ENCODE results near the gene SLC44A4.
"Not testable (repeated sequence)": the region's sequence is repeated elsewhere in the genome, so short reads cannot be mapped to it uniquely, and the experiment has no call there.

The SLC44A4 gene

GRCh38 chr6:31830886-31831335 is 47.9 kb downstream of the SLC44A4 start:
- DNase-seq (ENCODE audit: low read depth in 3 of 3, low spot score in 1 of 3): no peak

- DNase-seq (ENCODE audit: low read depth in 3 of 3, low spot score in 1 of 3): no peak
These were observed 49.0 kb downstream of the SLC44A4 start for GRCh38 chr6:31829633-31830283.

DNA sequence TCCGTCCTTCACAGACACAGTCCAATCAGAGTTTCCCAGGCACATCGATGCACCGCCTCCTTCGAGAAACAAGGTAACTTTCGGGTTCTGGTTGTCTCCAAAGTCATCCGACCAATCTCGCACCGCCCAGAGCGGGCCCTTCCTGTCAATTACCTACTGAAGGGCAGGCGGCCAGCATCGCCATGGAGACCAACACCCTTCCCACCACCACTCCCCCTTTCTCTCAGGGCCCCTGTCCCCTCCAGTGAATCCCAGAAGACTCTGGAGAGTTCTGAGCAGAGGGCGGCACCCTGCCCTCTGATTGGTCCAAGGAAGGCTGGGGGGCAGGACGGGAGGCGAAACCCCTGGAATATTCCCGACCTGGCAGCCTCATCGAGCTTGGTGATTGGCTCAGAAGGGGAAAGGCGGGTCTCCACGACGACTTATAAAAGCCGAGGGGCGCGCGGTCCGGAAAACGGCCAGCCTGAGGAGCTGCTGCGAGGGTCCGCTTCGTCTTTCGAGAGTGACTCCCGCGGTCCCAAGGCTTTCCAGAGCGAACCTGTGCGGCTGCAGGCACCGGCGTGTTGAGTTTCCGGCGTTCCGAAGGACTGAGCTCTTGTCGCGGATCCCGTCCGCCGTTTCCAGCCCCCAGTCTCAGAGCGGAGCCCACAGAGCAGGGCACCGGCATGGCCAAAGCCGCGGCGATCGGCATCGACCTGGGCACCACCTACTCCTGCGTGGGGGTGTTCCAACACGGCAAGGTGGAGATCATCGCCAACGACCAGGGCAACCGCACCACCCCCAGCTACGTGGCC is 51.3 kb downstream of the SLC44A4 start, which contains the start of gene HSPA1B:
TSS of gene HSPA1B (plus strand) at position 453 of the 794 bp plus-strand sequence. CDS start at position 666, 213 bp downstream.
- DNase-seq (ENCODE audit: low read depth in 3 of 3, low spot score in 1 of 3): peak; percentile 66 to 78 (median 75)

DNA sequence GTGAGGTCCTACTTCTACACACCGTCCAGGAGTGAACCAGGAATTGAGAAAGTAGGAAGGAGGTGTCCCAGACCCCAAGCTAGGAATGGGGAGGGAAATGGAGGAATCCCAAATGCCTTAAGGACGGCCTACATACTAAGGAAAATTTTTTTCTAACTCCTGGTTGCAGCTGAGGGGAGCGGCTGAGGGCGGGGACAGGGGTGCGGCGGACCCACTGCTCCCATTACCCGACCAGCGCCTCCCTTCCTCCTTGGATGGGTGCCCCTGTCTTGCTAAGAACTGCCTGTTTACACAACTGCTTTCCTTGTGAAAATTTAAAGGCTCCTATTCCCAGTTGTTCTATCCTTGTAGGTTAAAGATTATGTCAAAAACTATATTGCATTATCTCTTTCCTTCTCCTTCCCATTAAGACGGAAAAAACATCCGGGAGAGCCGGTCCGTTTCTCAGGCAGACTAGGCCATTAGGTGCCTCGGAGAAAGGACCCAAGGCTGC is 52.0 kb downstream of the SLC44A4 start:
- no peak for DNase-seq (ENCODE audit: low read depth in 3 of 3, low spot score in 1 of 3)

- no peak for DNase-seq (ENCODE audit: low read depth in 3 of 3, low spot score in 1 of 3)
These were observed 53.2 kb downstream of the SLC44A4 start for GRCh38 chr6:31825553-31825952.

- not testable (repeated sequence) for DNase-seq (ENCODE audit: low read depth in 3 of 3, low spot score in 1 of 3)
These were observed 55.1 kb downstream of the SLC44A4 start for GRCh38 chr6:31823592-31824196.

- peak in 1 of 3 donors; percentile 45 for DNase-seq (ENCODE audit: low read depth in 3 of 3, low spot score in 1 of 3)
These were observed 56.6 kb downstream of the SLC44A4 start for GRCh38 chr6:31822036-31822821.

GRCh38 chr6:31821301-31822035 is 57.3 kb downstream of the SLC44A4 start:
- peak in 1 of 3 donors; percentile 66 for DNase-seq (ENCODE audit: low read depth in 3 of 3, low spot score in 1 of 3)

DNA sequence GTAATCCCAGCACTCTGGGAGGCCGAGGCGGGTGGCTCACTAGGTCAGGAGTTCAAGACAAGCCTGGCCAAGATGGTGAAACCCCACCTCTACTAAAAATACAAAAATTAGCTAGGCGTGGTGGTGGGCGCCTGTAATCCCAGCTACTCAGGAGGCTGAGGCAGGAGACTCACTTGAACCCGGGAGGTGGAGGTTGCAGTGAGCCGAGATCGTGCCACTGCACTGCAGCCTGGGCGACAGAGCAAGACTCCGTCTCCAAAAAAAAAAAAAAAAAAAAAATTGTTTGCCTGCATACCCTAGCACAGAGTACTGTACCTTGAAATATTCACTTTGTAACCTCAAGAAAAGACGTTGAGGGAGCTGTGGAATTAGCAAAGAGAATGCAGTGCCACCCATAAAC is 58.4 kb downstream of the SLC44A4 start:
- DNase-seq (ENCODE audit: low read depth in 3 of 3, low spot score in 1 of 3): not testable (repeated sequence)

DNA sequence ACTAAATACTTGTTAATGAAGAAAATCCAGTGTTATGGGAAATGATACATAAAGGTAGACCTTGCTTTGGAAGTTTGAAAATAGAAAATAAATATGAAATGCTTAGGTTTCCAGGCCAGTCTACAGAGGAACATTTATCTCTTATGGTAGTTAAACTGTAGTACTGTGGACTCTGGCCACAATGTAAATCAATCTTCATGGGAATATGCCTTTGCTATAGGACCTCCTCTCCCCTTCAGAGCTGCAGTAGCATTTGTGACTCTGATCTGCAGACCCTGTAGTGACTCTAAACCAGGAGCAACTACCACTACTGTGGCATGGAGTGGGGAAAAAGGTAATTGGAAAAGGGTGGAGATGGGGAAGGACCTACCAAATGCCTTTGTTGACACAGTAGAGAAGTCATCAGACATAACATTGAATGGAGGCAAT is 58.9 kb downstream of the SLC44A4 start:
- DNase-seq (ENCODE audit: low read depth in 3 of 3, low spot score in 1 of 3): no peak

DNA sequence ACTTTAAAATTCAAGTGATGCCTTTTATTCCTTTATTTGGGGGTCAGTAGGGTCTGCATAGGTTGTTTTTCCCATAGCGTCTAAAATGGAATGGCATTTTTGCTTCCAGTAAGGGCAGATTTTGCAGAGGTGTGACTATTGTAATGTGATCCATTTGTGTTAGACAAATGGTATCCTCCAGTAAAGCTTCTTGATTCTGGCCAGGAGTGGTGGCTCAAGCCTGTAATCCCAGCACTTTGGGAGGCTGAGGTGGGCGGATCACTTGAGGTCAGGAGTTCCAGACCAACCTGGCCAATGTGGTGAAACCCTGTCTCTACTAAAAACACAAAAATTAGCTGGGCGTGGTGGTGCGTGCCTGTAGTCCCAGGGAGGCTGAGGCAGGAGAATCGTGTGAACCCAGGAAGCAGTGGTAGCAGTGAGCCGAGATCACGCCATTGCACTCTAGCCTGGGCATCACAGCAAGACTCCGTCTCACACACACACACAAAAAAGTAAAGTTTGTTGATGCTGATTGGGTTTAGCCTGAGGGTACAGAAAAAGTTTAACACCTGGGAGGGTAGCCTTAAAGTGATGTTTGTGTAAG is 60.8 kb downstream of the SLC44A4 start:
- not testable (repeated sequence) for DNase-seq (ENCODE audit: low read depth in 3 of 3, low spot score in 1 of 3)

- DNase-seq (ENCODE audit: low read depth in 3 of 3, low spot score in 1 of 3): not testable (repeated sequence)
These were observed 61.5 kb downstream of the SLC44A4 start for GRCh38 chr6:31817133-31817928.

GRCh38 chr6:31815025-31815838 is 63.6 kb downstream of the SLC44A4 start, which contains the start of the genes HSPA1A and HSPA1L:
TSS of gene HSPA1A (plus strand) at chr6:31815543. CDS start at chr6:31815757, 214 bp downstream.
TSS of gene HSPA1L (minus strand) at chr6:31815283. CDS start at chr6:31811972, 3,311 bp downstream.
- DNase-seq (ENCODE audit: low read depth in 3 of 3, low spot score in 1 of 3): no peak

DNA sequence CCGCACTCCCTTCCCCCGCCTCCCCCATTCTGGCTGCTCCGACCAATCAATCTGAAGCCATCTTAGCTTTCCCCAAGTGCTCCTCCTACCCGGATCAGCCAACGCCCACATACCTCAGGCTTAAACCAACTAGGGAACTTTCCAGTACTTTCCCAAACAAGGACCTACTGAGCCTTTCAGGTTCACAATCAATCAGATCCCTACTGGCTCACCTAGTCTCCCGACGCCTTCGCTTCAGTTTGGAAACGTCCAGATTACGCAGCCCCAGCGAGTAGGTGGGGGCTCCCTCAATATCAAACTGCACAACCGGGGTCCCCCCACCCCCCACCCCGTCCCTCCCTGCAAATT is 64.1 kb downstream of the SLC44A4 start:
- no peak for DNase-seq (ENCODE audit: low read depth in 3 of 3, low spot score in 1 of 3)

DNA sequence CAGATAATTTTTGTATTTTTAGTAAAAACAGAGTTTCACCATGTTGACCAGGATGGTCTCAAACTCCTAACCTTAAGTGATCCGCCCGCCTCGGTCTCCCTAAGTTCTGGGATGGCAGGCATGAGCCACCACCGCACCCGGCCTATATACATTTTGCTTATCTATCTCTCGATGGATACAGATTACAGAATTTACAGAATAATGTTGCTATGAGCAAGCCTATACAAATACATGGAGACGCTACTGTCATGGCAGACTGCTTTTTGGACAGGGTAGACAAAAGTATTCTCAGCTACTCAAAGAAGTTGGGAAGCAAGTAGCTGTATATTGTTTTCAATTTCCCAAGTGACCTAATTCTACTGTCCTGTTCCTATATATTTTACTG is 65.3 kb downstream of the SLC44A4 start:
- no peak for DNase-seq (ENCODE audit: low read depth in 3 of 3, low spot score in 1 of 3)

Measured in stimulated activated CD4-positive, alpha-beta T cell treated with anti-CD3 and anti-CD28 coated beads, TNF-alpha, amount 100 ng/mL, for 1 hour (primary cell).